GM23248 (cell line): ENCODE data around the gene CALML3.

Experiments
- EZH2 ChIP-seq: fragments of 200-600 bp; sonication (generic); IDR thresholded peaks from 2 replicates; pipeline ENCODE4 v1.6.1; 2018; ENCODE audit warnings: antibody characterized with exemption, mild to moderate bottlenecking; ENCODE audit not compliant: insufficient read depth, poor library complexity, severe bottlenecking
- EZH2phosphoT487 ChIP-seq: fragments of 200-600 bp; sonication (generic); IDR thresholded peaks from 2 replicates; pipeline ENCODE4 v1.6.1; 2018; ENCODE audit warnings: antibody characterized with exemption, moderate library complexity, mild to moderate bottlenecking, low read depth; ENCODE audit not compliant: insufficient read depth

DNA sequence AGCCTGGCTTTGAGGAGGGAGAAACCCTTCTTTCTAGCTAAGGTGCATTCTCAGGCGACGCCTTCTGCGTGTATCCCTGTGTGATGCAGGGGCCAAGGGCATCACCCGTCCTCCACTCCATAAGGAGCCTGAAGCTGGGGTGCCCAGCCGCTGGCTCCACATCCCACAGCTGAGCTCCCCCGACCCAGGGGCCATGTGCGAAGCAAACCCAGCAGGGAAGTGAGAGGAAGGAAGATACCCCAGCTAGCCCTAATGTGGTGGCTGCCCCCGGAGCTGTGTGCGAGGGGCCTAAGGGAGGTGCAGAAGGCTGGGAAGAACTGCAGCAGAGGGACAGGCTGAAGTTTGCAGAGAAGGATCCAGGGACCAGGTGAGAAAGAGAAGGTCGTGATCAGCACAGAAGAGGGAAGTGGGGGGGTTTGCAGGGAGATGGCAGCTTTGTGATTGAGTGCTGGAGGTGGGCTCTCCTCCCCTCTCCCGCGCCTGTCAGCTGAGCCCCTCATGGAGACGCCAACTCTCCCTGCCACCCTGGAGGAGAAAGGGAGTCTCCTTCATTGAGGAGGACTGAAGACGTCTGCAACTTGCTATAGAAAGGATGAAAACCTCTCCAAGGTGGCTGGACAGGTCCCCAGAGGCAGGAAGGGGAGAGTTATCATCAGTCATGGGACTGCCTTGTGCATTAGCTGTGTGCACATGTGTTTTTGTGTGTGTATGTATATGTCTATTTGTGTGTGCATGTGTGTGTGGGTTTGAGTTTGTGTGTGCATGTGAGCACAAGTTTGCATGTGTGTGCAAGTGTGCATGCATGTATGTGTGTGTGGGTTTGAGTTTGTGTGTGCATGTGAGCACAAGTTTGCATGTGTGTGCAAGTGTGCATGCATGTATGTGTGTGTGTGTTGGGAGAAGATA lies 21.9 kb upstream of the CALML3 start:
- TF ChIP-seq EZH2phosphoT487 (no peak), EZH2 (no peak)
